22Rv1 (cell line): ENCODE measurements around the gene MYO1F.

Experiments used
- H3K27ac ChIP-seq: fragments of 450-650 bp; 2 replicates; pipeline ENCODE4 v1.5.1; 2017
- CTCF ChIP-seq: fragments of 450-650 bp; IDR thresholded peaks from 2 replicates; pipeline ENCODE4 v1.5.1; 2017; ENCODE audit warnings: mild to moderate bottlenecking
- ZFX ChIP-seq: fragments of 450-650 bp; IDR thresholded peaks from 2 replicates; pipeline ENCODE4 v1.6.1; 2017; ENCODE audit warnings: antibody characterized with exemption, borderline replicate concordance

MYO1F gene

GRCh38 chr19:8482696-8483095 lies 94.5 kb downstream of the MYO1F start:
- H3K27ac ChIP-seq: no peak overlapping the region
- TF ChIP-seq CTCF (no peak), ZFX (no peak)

- TF ChIP-seq CTCF: no peak
- no peak for TF ChIP-seq ZFX
- H3K27ac ChIP-seq: no peak overlapping the region
Measured at GRCh38 chr19:8481616-8482015, 95.6 kb downstream of the MYO1F start.

GRCh38 chr19:8481201-8481600 lies 96.0 kb downstream of the MYO1F start:
- no peak overlapping the region for H3K27ac ChIP-seq
- TF ChIP-seq CTCF: no peak
- TF ChIP-seq ZFX: no peak

- H3K27ac ChIP-seq: no peak overlapping the region
- TF ChIP-seq ZFX (no peak), CTCF (no peak)
Measured at GRCh38 chr19:8478598-8478997, 98.6 kb downstream of the MYO1F start.

GRCh38 chr19:8477889-8478288 lies 99.4 kb downstream of the MYO1F start:
- no peak overlapping the region for H3K27ac ChIP-seq
- no peak for TF ChIP-seq CTCF
- no peak for TF ChIP-seq ZFX

GRCh38 chr19:8476524-8476923 lies 100.7 kb downstream of the MYO1F start:
- no peak overlapping the region for H3K27ac ChIP-seq
- TF ChIP-seq ZFX (no peak), CTCF (no peak)

GRCh38 chr19:8475005-8475404 lies 102.2 kb downstream of the MYO1F start:
- no peak overlapping the region for H3K27ac ChIP-seq
- TF ChIP-seq ZFX (no peak), CTCF (no peak)
